Stimulated activated CD4-positive, alpha-beta T cell treated with anti-CD3 and anti-CD28 coated beads, Interleukin-15, amount 100 ng/mL, for 1 hour (primary cell): ENCODE data around the gene RHBDL1.
A peak's percentile ranks its signal among the peaks of the same experiment; 100 is the strongest.
"Not testable (repeated sequence)": the region's sequence is repeated elsewhere in the genome, so short reads cannot be mapped to it uniquely, and the experiment has no call there.

Experiments used
- DNase-seq, 2 donors: peaks; one replicate each; pipeline ENCODE4 v3.0.0-alpha.2; 2020; ENCODE audit warnings: low read depth in 1 of 2, low spot score in 1 of 2

RHBDL1 gene

GRCh38 chr16:684961-685696, 9.7 kb downstream of the RHBDL1 start:
- no peak for DNase-seq

DNA sequence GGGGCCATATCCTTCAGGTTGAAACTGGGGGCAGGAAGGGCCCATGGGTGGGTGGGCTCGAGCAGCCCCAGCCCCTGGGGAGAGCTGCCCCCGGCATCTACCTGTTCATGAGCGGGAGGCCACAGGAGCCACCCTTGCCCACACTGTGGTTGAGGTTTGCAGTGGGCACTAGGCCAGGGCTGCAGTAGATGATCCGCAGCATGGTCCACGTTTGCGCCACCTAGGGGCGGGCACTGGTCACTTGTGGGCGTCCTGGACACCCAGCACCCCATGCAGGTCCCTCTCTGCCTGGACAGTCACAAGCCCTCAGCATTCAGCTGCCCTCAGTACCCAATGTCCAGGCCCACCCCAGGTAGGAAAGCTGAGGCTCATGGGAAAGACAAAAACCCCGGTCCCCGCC, 10.5 kb downstream of the RHBDL1 start:
- no peak for DNase-seq

- no peak for DNase-seq
Observed at GRCh38 chr16:686459-687260, 11.2 kb downstream of the RHBDL1 start.

DNA sequence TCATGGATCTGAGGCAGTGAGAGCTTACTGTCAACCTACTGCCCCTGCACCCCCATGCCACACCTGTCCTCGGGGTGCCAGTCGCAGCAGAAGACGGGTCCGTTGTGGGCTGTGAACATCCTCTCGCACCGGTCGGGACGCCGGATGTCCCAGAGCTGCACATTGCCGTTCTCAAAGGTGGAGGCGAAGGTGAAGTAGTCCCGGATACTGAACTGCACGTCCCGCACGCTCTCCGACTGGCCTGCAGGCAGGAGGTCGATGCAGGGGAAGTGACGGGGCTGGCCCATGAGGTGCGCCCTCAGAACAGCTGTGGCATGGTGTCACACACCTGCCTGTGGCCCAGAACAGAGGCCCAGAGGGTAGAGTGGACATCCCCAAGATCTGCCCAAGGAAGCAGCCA, 12.0 kb downstream of the RHBDL1 start:
- DNase-seq: no peak

DNA sequence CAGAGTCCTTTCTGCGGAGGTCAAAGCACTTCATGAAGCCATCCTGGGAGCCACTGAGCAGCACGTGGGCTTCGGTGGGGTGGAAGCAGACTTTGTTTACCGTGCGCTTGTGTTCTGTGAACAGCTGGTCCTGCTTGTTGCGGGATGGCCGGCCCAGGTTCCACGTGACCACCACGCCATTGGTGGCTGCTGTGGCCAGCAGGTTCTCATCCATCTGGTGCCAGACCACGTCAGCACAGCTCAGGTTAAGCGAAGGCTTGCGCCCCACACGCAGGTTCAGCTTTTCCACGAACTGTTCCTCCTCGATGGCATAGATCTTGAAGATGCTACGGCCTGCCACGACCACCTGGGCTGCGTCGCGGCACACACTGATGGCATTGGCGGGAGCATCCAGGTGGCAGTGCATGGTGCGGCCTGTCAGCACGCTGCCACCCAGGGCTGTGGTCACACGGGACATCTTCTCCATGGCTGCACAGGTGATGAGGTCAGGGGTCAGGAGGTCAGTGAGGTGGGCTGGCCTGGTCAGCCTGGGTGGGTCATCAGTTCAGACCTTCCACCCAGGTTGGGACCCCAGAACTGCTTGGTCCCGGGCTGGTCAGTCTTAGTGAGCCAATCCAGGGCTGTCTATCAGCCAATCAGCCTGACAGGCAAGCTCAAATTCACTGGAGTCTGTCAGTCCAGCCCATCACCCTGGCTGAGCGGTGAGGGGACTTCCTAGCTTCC, 13.9 kb downstream of the RHBDL1 start:
- no peak for DNase-seq

DNA sequence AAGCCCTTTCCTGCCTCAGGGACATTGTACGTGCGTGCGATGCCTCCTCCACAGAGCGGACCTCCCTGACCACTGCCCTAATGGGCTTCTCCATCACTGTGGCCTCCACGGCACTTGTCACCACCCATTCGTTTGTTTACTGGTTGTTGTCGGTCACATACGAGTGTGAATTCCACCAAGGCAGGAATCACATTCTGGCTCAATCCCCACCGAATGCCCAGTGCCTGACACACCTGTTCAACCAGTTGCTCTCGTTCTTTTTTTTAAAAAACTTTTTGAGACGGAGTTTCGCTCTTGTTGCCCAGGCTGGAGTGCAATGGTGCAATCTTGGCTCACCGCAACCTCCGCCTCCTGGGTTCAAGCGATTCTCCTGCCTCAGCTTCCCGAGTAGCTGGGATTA, 15.8 kb downstream of the RHBDL1 start:
- DNase-seq: not testable (repeated sequence)

DNA sequence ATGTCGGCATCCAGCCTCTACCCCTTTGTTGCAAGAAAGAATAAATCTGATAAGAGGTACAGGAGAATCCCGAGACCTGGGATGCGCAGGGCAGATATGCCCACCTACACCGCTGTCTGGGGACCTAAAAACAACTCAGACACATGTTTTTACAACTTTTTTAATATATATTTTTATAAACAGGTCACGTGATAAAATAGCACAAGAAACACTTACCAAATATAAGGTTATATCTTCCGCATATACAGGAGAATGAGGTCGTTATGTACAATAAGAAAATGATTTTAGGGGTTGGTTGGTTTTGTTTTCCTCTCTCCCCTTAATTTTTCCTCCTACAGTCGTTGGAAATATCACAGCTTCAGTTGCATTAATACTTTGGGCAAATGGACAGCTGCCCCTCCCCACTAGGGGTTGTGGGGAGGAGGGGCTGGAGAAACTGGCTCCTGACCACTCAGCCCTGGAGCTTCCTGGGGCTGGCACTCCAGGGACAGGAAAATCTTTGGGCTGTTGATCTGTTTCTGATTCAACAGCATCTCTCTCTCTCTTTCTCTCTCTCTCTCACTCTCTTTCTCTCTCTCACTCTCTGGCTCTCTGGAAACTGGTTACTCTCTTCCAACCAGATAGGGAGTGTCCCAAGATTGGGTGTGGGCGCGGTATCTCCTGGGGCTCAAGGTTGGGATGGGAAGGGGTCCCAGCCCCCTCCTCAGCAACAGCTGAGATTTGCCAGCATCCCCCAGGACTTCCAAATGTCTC, 17.1 kb downstream of the RHBDL1 start:
- DNase-seq: no peak

GRCh38 chr16:693364-693763, 17.9 kb downstream of the RHBDL1 start:
- DNase-seq: no peak

GRCh38 chr16:693766-694165, 18.3 kb downstream of the RHBDL1 start:
- no peak for DNase-seq

DNA sequence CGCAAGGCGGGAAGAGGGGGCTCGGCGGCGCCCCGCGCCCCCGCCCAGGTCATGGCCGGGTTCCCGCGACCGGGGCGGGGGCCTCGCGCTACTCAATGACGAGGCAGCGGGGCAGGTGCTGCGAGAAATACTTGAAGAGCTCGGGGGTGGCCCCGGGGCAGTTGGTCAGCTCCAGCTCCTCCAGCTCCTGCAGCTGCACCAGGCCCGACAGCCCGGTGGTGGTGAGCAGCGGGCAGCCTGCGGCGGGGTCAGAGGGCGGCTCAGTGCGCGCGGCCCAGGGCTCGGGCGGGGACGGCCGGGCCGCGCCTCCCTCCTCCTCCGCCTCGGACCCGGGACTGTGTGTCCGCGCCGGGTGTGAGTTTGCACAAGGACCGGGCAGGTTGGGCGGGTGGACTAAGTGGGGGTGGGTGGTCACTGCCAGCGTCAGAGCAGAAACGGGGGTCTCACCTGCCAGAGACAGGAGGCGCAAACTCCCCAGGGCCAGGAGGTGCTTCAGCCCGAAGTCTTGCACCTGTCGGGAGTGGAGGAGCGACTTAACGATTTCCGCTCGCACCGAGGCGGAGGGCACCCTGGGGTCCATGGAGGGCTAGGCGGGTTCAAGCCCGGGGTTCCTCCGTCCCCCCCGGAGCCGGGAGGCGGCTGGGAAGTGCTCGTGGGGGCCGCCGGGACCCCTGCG, 18.9 kb downstream of the RHBDL1 start:
- DNase-seq: no peak

DNA sequence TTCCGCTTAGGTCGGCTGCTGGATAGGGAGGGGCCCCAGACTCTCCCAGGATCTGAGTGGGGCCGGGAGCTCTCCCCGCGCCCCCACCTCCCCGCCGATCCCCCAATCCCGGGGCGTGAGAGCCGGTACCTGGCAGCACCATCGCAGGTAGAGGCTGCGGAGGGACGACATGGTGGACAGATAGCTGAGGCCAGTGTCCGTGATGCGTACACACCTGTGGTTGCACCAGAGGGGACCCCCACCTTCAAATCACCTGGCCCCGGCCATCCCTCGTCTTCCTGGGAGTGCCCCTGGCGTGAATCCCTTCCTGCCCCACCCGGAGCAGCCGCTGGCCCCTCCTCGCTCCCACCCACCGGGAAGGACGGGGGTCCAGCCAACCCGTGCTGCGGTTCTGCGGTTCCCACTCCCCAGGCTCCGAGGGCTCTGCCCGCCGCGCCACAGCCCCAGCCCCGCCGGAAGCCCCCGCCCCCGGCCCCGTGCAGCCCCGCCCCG, 19.4 kb downstream of the RHBDL1 start:
- DNase-seq: no peak

GRCh38 chr16:695355-696089, 20.1 kb downstream of the RHBDL1 start:
- peak; percentile 56 to 60 for DNase-seq

GRCh38 chr16:698911-699671, 23.6 kb downstream of the RHBDL1 start:
- no peak for DNase-seq

- DNase-seq: no peak
Observed at GRCh38 chr16:700684-701584, 25.5 kb downstream of the RHBDL1 start.

GRCh38 chr16:702341-702740, 26.9 kb downstream of the RHBDL1 start:
- no peak for DNase-seq

GRCh38 chr16:703406-703805, 27.9 kb downstream of the RHBDL1 start:
- DNase-seq: no peak

- DNase-seq: no peak
Observed at GRCh38 chr16:704047-704446, 28.6 kb downstream of the RHBDL1 start.
